22Rv1 (cell line): ENCODE measurements around the gene GRWD1.

Source experiments
- ZFX ChIP-seq: fragments of 450-650 bp; IDR thresholded peaks from 2 replicates; pipeline ENCODE4 v1.6.1; 2017; ENCODE audit warnings: antibody characterized with exemption, borderline replicate concordance
- TF ChIP-seq, protein P1 (sequence below): fragments of 450-650 bp; IDR thresholded peaks from 2 replicates; pipeline ENCODE4 v1.5.1; 2017; ENCODE audit warnings: mild to moderate bottlenecking

GRCh38 chr19:48413879-48414587, 31.8 kb upstream of the GRWD1 start:
- TF ChIP-seq, protein P1, sequence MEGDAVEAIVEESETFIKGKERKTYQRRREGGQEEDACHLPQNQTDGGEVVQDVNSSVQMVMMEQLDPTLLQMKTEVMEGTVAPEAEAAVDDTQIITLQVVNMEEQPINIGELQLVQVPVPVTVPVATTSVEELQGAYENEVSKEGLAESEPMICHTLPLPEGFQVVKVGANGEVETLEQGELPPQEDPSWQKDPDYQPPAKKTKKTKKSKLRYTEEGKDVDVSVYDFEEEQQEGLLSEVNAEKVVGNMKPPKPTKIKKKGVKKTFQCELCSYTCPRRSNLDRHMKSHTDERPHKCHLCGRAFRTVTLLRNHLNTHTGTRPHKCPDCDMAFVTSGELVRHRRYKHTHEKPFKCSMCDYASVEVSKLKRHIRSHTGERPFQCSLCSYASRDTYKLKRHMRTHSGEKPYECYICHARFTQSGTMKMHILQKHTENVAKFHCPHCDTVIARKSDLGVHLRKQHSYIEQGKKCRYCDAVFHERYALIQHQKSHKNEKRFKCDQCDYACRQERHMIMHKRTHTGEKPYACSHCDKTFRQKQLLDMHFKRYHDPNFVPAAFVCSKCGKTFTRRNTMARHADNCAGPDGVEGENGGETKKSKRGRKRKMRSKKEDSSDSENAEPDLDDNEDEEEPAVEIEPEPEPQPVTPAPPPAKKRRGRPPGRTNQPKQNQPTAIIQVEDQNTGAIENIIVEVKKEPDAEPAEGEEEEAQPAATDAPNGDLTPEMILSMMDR, result no peak
- TF ChIP-seq ZFX, result no peak
